OCI-LY7 (cell line): Measurements from ENCODE around the gene HIVEP3. TPM values are rescaled to one million over a fixed set of nuclear protein-coding genes. Genes with fewer than 3 reads are reported as not detected.

Experiments
- BruUV-seq: library from RNA; stranded (reverse); fragments of 400-500 nt; replicated peaks from 2 replicates; lab custom pipeline; 2021; lab: Mats Ljungman, UMichigan
- CTCF ChIA-PET: fragments of 300-600 bp; sonication (Branson Sonifier 250); formaldehyde crosslinking; loops from one replicate; lab custom pipeline; 2022; ENCODE audit warnings: antibody characterized with exemption; ENCODE audit not compliant: unreplicated experiment; lab: Charles Lee
- POLR2A ChIA-PET: fragments of 300-600 bp; sonication (Branson Sonifier 250); formaldehyde crosslinking; loops from one replicate; lab custom pipeline; 2022; ENCODE audit warnings: antibody characterized with exemption; lab: Charles Lee
- DNase-seq: peaks from one replicate; pipeline ENCODE4 v3.0.0-alpha.2; 2015; ENCODE audit warnings: low spot score
- H2AFZ ChIP-seq: fragments of 200-600 bp; sonication (generic), shearing (Covaris generic); 2 replicates; pipeline ENCODE4 v1.6.1; 2014; ENCODE audit warnings: mild to moderate bottlenecking, antibody characterized with exemption, low read length, moderate library complexity
- H3K27ac ChIP-seq: fragments of 200-600 bp; sonication (generic); 2 replicates; pipeline ENCODE4 v1.5.1; 2014; ENCODE audit warnings: mixed run types, low read depth, mild to moderate bottlenecking, moderate library complexity, low read length, inconsistent platforms; ENCODE audit not compliant: poor library complexity, severe bottlenecking
- H3K36me3 ChIP-seq: fragments of 200-600 bp; sonication (generic); 2 replicates; pipeline ENCODE4 v1.6.1; 2014; ENCODE audit warnings: mild to moderate bottlenecking, antibody characterized with exemption, low read length, moderate library complexity, mixed read lengths; ENCODE audit not compliant: insufficient read depth
- H3K4me1 ChIP-seq: fragments of 200-600 bp; sonication (generic); 2 replicates; pipeline ENCODE4 v1.5.1; 2014; ENCODE audit warnings: mild to moderate bottlenecking, low read length; ENCODE audit not compliant: insufficient read depth, poor library complexity, severe bottlenecking
- H3K4me2 ChIP-seq: fragments of 200-600 bp; sonication (generic); 2 replicates; pipeline ENCODE4 v1.6.1; 2014; ENCODE audit warnings: mild to moderate bottlenecking, low read length
- H3K4me3 ChIP-seq: fragments of 200-600 bp; sonication (generic); 2 replicates; pipeline ENCODE4 v1.5.1; 2014; ENCODE audit warnings: mild to moderate bottlenecking, low read depth, low read length; ENCODE audit not compliant: poor library complexity, severe bottlenecking
- H3K79me2 ChIP-seq: fragments of 200-600 bp; sonication (generic); 2 replicates; pipeline ENCODE4 v1.6.1; 2016; ENCODE audit warnings: low read depth, mild to moderate bottlenecking, low read length, moderate library complexity, mixed read lengths; ENCODE audit not compliant: insufficient read depth
- H3K9me2 ChIP-seq: fragments of 200-600 bp; sonication (generic); 2 replicates; pipeline ENCODE4 v1.6.1; 2016; ENCODE audit warnings: mild to moderate bottlenecking, low read length, mixed read lengths; ENCODE audit not compliant: insufficient read depth
- H3K9me3 ChIP-seq: fragments of 200-600 bp; sonication (generic); 2 replicates; pipeline ENCODE4 v1.6.1; 2014; ENCODE audit warnings: mild to moderate bottlenecking, mixed run types, low read length, mixed read lengths
- H4K20me1 ChIP-seq: fragments of 200-600 bp; sonication (generic); 2 replicates; pipeline ENCODE4 v1.6.1; 2014; ENCODE audit warnings: mild to moderate bottlenecking, antibody characterized with exemption, low read length, moderate library complexity, mixed read lengths; ENCODE audit not compliant: insufficient read depth
- CTCF ChIP-seq: fragments of 200-600 bp; sonication (generic); conservative IDR thresholded peaks from 2 replicates; pipeline ENCODE4 v1.5.1; 2014; ENCODE audit warnings: mild to moderate bottlenecking, antibody characterized with exemption, low read length, moderate library complexity, mixed read lengths
- EZH2phosphoT487 ChIP-seq: fragments of 200-600 bp; sonication (generic); IDR thresholded peaks from 2 replicates; pipeline ENCODE4 v1.6.1; 2018; ENCODE audit warnings: low read depth, borderline replicate concordance, mild to moderate bottlenecking, mixed run types, antibody characterized with exemption, low read length, moderate library complexity, mixed read lengths
- intact Hi-C: fragments of 100-400 bp; cut with micrococcal nuclease; formaldehyde crosslinking; loops from one replicate; pipeline ENCODE4 v1.10.0; 2022; ENCODE audit not compliant: unreplicated experiment
- total RNA-seq, 2 experiments: library from RNA; depleted of rRNA in 1 of 2; stranded (reverse); fragments of >200 nt in 1 of 2; shearing (Covaris generic) in 1 of 2; gene quantifications; 2 replicates each; pipeline ENCODE4 v1.2.3, GENCODE V29; 2014 to 2022

HIVEP3 gene
- total RNA-seq, 2 experiments from 2014 or later = 0.53 to 0.60 TPM

DNA sequence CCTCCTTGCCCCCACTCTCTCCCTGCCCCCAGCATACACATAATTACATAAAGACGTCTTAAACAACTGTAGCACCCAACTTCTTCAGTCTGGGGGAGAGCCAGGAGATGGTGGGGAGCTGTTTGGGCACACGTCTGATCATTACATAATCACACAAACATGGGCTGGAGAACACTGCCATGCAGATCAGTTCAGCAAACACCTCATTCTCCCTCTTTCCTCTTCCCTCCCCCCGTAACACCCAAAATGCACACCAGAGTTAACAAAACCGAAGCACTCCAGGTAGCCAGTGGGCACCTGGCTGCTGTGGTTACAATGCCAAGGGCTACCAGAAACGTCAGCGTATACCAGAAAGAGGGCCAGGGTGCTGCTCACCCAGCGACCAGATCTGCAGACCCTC lies 1.6 kb downstream of the HIVEP3 start:
- no peak for DNase-seq
- no peaks in the 10 kb centered on the region for H3K9me2 ChIP-seq
- ChIA-PET CTCF (no interaction called here), POLR2A (no interaction called here)
- no peaks in the 10 kb centered on the region for H4K20me1 ChIP-seq
- H3K79me2 ChIP-seq = no peaks in the 10 kb centered on the region
- H3K4me1 ChIP-seq = no peaks in the 10 kb centered on the region
- TF ChIP-seq CTCF (no peak), EZH2phosphoT487 (no peak)
- H3K4me3 ChIP-seq = no peak overlapping the region
- no peaks in the 10 kb centered on the region for H3K36me3 ChIP-seq
- H3K9me3 ChIP-seq = no peaks in the 10 kb centered on the region
- no peak overlapping the region for H3K4me2 ChIP-seq
- no peak overlapping the region for H3K27ac ChIP-seq
- H2AFZ ChIP-seq = no peak overlapping the region
- no TSS peak for BruUV-seq
- intact Hi-C loops = no loop called here

GRCh38 chr1:41915786-41916571 lies 2.7 kb downstream of the HIVEP3 start:
- DNase-seq = no peak
- ChIA-PET POLR2A (no interaction called here), CTCF (no interaction called here)
- H4K20me1 ChIP-seq = no peaks in the 10 kb centered on the region
- no peak overlapping the region for H3K4me3 ChIP-seq
- no TSS peak for BruUV-seq
- H2AFZ ChIP-seq = no peak overlapping the region
- H3K9me2 ChIP-seq = no peaks in the 10 kb centered on the region
- TF ChIP-seq EZH2phosphoT487 (no peak), CTCF (no peak)
- H3K4me2 ChIP-seq = no peak overlapping the region
- intact Hi-C loops = no loop called here
- no peaks in the 10 kb centered on the region for H3K9me3 ChIP-seq
- H3K27ac ChIP-seq = no peak overlapping the region
- H3K79me2 ChIP-seq = no peaks in the 10 kb centered on the region
- no peaks in the 10 kb centered on the region for H3K4me1 ChIP-seq
- H3K36me3 ChIP-seq = no peaks in the 10 kb centered on the region

GRCh38 chr1:41914516-41914915 lies 4.2 kb downstream of the HIVEP3 start:
- H3K4me3 ChIP-seq = no peak overlapping the region
- no peak overlapping the region for H3K27ac ChIP-seq
- H3K4me1 ChIP-seq = no peaks in the 10 kb centered on the region
- no peaks in the 10 kb centered on the region for H3K36me3 ChIP-seq
- H3K79me2 ChIP-seq = no peaks in the 10 kb centered on the region
- H2AFZ ChIP-seq = no peak overlapping the region
- no peak overlapping the region for H3K4me2 ChIP-seq
- H3K9me2 ChIP-seq = no peaks in the 10 kb centered on the region
- H3K9me3 ChIP-seq = no peaks in the 10 kb centered on the region
- ChIA-PET POLR2A (no interaction called here), CTCF (no interaction called here)
- DNase-seq = no peak
- no peaks in the 10 kb centered on the region for H4K20me1 ChIP-seq
- intact Hi-C loops = no loop called here
- TF ChIP-seq CTCF (no peak), EZH2phosphoT487 (no peak)
- BruUV-seq = no TSS peak
